HG03432 (cell line): ENCODE data around the gene TLCD3A.
"Not testable (repeated sequence)": the region's sequence is repeated elsewhere in the genome, so short reads cannot be mapped to it uniquely, and the experiment has no call there.

ENCODE experiments used
- ATAC-seq: cut with Tn5 transposase; IDR thresholded peaks from one replicate; pipeline ENCODE4 v1.9.1; 2021; ENCODE audit warnings: mild to moderate bottlenecking, moderate library complexity; ENCODE audit not compliant: unreplicated experiment

The TLCD3A gene

DNA sequence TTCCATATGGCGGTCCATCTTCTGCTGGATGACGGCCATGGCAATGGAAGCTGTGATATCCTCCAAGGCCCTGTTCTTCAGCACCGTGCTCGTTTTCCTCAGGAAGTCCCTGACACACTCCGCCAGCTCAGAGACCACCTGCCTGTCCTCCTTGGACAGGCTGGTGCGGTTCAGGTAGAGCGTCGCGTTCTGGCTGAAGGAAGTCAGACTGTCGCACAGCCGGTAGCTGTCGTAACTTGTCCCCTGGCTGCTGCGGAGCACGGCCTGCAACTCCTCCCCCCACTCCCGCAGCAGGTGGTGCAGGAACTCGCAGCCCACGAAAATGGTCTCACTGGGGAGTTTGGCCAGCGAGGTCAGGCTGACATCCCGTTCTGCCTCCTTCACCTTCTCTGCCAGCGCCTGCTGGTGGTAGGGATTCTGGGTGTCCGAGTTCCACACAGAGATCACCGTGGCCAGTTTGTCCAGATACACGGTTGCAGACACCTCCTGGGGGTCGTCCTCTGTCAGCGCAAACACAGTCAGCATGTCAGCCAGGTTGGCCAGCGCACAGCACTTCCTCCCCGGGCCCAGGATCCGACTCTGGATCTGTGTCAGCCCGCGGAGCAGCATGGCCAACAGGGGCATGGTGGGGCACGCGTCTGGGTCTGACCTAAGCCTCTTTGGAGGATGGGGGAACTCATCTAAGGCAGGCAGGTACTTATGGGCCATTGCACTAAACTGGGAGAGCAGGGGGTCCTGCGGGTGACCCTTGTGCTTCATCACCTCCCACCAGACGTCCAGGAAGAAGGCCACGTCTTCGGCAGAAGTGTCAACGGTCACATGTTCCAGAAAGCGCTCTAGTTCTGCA, 14.6 kb downstream of the TLCD3A start:
- ATAC-seq = no peak

DNA sequence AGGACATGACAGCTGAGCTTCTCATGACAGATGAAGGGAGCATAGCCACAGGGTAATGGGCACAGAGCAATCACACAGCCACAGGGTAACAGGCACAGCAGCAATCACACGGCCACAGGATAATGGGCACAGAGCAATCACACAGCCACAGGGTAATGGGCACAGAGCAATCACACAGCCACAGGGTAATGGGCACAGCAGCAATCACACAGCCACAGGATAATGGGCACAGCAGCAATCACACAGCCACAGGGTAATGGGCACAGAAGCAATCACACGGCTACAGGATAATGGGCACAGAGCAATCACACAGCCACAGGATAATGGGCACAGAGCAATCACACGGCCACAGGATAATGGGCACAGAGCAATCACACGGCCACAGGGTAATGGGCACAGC, 16.2 kb downstream of the TLCD3A start:
- not testable (repeated sequence) for ATAC-seq

DNA sequence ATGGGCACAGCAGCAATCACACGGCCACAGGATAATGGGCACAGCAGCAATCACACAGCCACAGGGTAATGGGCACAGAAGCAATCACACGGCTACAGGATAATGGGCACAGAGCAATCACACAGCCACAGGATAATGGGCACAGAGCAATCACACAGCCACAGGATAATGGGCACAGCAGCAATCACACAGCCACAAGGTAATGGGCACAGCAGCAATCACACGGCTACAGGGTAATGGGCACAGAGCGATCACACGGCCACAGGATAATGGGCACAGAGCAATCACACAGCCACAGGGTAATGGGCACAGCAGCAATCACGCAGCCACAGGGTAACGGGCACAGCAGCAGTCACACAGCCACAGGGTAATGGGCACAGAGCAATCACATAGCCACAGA, 17.0 kb downstream of the TLCD3A start:
- not testable (repeated sequence) for ATAC-seq

- no peak for ATAC-seq
These were observed 18.1 kb downstream of the TLCD3A start for GRCh38 chr17:750431-751037.

DNA sequence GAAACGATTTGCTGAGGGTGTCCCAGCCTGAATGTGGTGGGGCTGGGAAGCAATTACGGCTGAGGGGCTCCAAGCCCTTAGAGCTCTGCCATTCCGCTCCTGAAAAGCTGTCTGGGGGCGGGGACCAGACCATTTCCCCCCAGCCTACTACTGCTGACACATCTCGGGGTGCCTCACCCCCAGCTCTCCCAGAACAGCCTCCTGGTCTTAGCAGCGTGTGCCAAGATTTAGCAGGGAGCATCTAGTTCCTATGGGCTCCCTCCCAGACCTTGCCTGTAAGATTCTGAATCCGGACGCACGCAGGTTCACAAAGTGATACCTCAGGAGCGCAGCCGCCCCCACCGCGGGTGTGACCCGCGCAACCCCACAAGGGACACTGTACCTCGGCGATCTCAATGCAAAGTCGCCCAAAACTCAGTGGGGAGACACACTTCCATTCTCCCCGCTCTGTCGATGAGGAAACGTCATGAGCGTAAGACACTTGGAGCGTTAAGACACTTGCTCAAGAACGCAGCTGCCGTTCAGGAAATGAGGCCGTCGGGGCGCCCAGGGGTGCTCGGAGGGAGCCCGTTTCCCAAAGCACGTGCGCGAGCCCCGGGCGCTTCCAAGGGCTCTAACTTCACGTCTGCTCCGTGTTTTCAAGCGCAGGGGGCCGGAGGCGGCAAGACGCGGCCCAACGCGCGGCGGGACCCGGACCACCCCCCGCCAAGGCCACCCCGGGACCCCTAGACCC, 19.0 kb downstream of the TLCD3A start:
- peak; percentile 33 for ATAC-seq

- ATAC-seq = peak; percentile 84
These were observed 19.7 kb downstream of the TLCD3A start, which contains the start of gene GEMIN4 for GRCh38 chr17:752002-752619. Gene GEMIN4, minus strand, starts transcription at chr17:752264. Its CDS starts 122 bp downstream, at chr17:752142.

DNA sequence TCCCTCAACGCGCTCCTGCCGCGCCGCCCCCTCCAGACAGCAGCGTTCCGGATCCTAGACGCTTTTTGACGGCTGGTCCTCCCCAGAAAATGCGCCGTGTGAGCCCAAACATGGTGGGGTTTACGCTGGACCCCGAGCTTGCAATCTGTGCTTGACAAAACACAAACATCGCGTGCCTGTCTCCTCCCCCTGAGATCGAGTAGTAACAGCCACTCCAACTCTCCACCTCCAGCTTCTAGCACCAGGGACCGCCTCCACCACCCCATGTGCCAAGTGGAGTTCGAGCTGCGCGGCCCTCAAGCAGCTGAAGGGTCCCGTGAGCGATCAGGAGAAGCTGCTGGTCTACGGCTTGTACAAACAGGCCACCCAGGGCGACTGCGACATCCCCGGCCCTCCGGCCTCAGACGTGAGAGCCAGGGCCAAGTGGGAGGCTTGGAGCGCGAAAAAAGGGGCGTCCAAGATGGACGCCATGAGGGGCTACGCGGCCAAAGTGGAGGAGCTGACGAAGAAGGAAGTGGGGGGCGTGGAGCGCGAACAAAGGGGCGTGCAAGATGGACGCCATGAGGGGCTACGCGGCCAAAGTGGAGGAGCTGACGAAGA, 20.3 kb downstream of the TLCD3A start:
- no peak for ATAC-seq

GRCh38 chr17:753418-753817, 21.0 kb downstream of the TLCD3A start:
- ATAC-seq = no peak

DNA sequence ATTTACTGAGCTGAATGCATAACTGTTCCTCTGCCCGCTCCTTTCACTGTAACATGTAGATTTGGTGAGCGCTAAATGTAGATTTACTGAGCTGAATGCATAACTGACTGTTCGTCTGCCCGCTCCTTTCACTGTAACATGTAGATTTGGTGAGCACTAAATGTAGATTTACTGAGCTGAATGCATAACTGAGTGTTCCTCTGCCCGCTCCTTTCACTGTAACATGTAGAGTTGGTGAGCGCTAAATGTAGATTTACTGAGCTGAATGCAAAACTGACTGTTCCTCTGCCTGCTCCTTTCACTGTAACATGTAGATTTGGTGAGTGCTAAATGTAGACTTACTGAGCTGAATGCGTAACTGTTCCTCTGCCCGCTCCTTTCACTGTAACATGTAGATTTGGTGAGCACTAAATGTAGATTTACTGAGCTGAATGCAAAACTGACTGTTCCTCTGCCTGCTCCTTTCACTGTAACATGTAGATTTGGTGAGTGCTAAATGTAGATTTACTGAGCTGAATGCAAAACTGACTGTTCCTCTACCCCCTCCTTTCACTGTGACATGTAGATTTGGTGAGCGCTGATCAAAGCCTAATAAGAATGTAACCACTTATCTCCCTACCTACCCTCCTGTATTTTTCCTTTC, 23.0 kb downstream of the TLCD3A start:
- ATAC-seq = not testable (repeated sequence)

DNA sequence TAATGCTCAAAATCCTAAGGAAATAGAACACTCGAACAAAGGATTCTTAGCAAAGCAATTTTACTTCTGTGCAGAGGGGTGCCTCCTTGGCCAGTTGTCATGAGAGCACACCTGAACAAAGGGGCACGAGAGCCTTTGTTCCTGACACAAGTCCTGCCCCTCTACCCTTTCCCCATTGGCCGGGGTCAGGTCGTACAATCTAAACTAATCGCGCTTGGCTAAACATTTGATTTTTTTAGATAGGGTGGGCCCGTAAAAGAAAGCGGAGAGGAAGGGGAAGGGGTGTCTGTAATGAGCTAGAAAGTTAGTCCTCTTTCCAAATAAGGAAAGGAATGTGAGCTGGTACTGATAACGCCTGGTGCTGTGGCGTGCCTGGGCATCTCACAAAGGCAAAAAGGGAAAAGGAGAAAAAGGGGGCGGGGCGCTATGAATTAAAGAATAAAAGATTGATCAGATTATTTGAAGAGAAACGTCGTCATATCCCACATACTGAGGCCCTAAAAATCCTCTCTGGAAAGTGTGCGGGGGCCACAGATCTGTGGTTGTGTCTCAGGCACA, 23.7 kb downstream of the TLCD3A start:
- not testable (repeated sequence) for ATAC-seq

- ATAC-seq = no peak
These were observed 27.6 kb downstream of the TLCD3A start for GRCh38 chr17:759964-760363.

DNA sequence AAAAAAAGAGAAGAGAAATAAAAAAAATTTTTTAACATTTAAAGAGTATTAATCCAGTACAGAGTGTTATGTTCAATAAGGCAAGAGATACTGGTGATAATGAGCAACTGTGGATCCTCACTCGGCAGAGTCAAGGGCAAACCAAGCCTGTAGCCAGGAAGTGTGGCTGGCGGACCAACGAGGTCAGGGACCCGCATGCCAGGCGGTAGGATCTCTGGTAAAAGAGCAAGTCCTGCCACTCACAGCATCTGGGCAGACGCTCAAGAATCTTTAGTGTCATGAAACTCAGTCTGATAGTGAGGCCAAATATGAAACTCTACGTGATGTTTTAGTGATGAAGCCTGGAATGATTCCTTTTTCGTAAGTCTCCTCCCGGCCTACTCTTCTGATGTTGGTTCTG, 28.0 kb downstream of the TLCD3A start:
- no peak for ATAC-seq

DNA sequence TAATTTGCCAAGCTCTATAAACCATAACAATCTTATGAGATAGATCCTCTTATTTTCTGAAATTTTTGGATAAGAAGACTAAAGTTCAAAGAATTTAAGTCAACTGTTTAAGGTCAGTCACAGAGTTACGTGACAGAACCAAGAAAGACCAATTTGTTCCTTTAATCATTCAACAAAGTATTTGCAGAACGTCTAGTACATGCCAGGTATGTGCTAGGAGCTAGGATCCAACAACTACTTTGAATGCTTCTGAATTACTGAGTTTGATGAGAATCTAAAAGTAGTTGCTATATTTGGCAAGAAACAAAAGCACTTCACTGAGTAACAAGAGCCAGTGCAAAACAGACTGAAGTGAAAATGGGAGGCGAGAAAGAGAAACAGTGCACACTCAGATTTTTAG, 34.7 kb downstream of the TLCD3A start:
- ATAC-seq = no peak

DNA sequence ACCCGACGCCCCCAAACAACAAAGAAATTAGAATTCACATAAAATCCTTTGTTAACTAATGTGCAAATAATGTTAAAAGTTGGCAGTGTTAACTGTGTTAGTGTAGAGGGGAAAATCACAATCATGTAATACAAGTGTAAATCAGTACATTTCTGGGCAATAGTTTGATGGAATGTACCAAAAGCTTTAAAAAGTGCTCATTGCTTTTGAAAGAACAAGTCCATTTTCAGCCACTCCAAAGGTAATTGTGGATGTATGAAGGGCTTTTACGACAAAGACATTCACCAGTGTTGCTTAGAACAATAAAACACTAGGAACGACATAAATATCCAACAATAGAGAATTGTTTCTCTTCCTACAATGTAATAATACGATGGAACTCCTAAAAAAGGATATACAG, 40.6 kb downstream of the TLCD3A start:
- no peak for ATAC-seq

DNA sequence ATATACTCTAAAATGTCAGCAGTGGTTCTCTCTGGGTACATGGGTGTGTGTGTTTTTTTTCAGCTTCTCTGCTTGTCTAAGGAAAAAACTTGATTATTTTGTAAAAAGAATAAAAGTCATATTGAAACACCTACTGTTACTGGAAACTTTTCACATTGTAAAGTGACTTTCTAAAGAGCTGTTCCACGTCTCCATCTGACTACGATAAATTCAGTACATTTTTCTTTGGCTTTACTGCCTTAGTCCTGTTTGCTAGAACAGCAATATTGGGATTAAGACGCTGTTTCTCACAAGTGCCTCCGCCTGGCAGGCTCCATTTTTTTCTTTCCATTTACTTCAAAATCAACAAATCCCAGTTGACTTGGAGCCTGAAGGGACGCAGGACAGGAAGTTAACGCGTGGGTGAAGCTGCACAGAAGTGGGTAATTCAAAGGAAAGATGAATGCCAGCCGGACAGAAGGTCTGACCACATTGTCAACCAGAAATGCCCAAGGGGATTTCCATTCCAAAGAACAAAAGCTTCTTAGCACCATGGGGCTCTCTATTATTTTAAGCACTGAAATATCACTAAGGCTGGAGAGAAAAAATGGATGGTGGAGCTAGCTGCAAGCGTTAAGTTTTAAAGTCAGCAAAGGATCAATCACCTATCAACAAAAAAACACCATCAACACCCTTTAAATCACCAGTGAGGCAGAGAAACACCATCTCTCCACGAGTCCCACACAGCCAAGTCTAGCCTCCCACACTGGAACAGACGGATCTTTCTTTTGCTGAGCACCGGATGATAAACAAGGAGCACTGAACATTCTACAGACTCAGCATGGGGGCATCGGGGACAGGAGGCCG, 41.3 kb downstream of the TLCD3A start:
- ATAC-seq = no peak

DNA sequence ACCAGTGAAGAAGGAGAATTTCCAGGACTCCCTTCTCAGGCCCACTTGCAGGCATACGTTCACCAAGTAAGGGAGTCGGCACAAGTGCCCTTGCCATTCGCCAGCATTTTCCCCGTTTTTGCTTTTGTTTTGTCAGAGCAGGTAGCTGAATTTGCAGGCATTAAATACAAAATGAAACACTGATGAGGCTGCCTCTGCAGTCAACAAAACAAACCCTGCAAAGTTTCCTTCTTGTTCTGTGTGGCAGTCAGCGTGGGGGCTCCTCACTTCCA, 41.9 kb downstream of the TLCD3A start:
- no peak for ATAC-seq

- no peak for ATAC-seq
These were observed 45.7 kb downstream of the TLCD3A start for GRCh38 chr17:778096-778495.

DNA sequence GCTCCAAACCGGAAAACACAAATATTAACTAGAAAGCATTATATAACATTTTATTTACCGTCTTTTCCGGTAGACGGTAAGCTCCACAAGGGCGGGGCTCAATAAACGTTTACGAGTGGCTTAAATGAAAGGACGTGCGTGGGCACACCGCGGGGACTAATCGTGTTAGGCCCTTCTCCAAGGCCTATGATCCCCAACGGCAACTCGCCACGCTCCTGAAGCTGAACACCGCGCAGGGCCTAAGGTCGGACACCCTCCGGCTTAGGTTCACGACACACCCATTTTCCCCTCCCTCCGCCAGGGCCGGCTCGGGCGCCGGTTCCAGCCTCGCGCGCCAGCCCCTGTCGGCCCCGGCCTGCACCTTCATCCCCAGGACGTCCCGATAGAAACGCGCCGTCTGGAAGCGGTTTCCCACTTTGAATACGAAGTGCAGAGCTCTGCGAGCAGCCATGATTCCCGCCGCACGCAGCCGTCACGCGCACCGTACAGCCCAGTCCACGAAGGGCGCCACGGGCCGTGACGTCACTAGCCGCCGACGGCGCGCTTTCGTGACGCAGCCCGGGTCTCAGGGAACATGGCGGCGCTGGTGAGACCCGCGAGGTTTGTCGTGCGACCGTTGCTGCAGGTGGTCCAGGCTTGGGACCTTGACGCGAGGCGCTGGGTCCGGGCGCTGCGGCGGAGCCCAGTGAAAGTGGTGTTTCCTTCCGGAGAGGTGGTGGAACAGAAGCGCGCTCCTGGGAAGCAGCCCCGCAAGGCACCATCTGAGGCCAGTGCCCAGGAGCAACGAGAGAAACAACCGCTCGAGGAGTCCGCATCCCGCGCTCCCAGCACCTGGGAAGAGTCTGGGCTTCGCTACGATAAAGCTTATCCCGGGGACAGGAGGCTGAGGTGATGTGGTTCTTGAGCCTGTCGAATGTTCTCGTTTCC, 49.7 kb downstream of the TLCD3A start, which contains the start of the genes GLOD4 and MRM3:
Gene GLOD4, minus strand, starts transcription at position 476 of the 927 bp plus-strand sequence. Its CDS starts 25 bp downstream, at position 451.
Gene MRM3, plus strand, starts transcription at position 549 of the 927 bp plus-strand sequence. Its CDS starts 26 bp downstream, at position 575.
- peak; percentile 91 for ATAC-seq
